Activated CD8-positive, alpha-beta memory T cell treated with anti-CD3 and anti-CD28 coated beads for 4 hours (primary cell): ENCODE data around the gene GPR15LG.
"Not testable (repeated sequence)": the region's sequence is repeated elsewhere in the genome, so short reads cannot be mapped to it uniquely, and the experiment has no call there.

ENCODE experiments used
- DNase-seq, 2 donors: peaks; one replicate each; pipeline ENCODE4 v3.0.0-alpha.2; 2020; ENCODE audit warnings: low read depth in 2 of 2

Gene GPR15LG

GRCh38 chr10:84166620-84167288, 6.8 kb upstream of the GPR15LG start:
- DNase-seq = no peak

- DNase-seq = not testable (repeated sequence)
Measured at GRCh38 chr10:84167289-84167653, 6.3 kb upstream of the GPR15LG start.

- not testable (repeated sequence) for DNase-seq
Measured at GRCh38 chr10:84168382-84168781, 5.2 kb upstream of the GPR15LG start.

DNA sequence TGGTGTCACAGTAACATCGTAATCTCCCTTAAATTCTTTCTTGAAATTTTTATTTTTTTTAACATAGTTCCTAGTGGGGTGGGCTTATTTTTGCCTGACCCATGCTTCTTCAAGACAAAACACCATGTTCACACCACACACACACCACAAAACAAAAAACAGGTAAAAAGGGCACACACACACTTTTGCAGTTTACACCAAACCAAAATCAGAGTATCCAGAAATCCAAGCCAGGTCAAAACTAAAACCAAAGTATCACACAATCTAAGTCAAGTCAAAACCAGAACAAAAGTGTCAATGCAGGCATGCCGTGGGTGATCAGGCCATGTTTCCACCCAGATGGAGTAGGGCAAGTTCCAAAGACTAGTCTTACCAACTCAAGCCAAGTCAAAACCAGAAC, 2.4 kb upstream of the GPR15LG start:
- DNase-seq = not testable (repeated sequence)

- DNase-seq = not testable (repeated sequence)
Measured at GRCh38 chr10:84171700-84172466, 1.7 kb upstream of the GPR15LG start.

DNA sequence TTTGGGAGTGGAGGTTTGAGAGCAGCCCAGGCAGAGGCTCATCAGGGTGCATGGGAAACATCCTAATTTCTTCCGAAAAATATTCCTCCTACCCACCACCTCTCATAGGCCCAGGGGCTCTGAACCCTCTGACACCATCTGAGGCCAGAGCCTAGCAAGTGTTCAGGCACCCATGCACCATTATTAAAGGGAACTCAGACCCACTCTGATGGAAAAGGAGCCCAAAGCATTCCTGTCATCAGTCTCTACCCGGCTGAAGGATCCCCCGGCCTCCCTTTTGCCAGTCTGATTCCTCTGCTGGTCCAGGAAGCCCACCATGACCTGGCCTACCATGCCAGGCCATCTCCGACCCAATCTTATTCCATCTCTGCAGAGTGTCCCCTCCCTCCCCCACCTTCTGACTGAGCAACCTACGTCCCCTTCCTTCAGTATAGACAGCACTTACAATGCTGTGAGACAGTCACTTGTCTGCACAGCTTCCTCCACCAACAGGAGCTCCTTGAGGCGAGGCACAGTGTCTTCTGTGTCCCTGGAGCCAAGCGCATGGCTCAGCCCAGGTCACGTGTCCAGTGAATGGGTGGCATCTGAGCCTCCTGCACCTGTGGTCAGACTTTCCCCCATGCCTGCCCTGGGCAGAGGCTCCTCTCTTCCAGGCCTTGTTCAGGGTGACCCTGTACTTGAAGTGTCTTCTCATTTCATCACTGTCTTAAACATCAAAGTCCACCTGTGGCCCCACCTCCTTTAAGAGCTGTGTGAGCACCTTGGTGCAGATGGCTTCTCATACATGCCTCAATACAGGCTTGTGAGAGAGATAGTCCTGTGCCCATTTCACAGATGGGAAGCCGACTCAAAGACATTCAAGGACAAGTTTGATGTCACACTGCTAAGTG, 889 bp upstream of the GPR15LG start:
- DNase-seq = no peak

DNA sequence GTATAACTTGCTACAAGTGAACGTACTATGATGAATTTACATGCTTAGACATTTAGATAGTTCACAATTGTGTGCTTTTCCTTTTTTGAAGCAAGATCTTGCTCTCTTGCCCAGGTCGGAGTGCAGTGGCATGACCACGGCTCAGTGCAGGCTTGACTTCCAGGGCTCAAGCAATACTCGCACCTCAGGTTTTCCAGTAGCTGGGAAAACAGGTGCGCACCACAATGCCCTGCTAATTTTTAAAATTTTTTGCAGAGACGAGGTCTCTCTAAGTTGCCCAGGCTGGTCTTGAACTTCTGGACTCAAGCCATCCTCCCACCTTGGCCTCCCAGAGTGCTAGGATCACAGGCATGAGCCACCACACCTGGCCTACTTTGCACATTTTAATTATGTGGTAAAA, 1.8 kb downstream of the GPR15LG start:
- no peak for DNase-seq

DNA sequence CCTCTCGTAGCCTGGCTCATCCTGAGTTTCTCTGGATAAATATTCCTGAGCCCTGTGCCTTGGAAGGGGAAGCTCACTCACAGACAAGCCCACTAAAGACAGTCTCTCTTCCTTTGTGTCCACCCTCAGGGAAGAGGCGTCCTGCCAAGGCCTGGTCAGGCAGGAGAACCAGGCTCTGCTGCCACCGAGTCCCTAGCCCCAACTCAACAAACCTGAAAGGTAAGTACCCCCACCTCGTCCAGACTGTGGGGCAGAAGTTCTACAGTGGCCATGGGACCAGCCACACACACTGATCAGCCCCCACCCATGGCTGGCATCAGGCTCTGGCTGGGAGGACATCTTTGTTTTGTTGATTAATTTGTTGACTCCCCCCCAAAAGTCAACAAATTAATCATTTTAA, 2.8 kb downstream of the GPR15LG start:
- DNase-seq = no peak

GRCh38 chr10:84176836-84177474, 3.4 kb downstream of the GPR15LG start:
- no peak for DNase-seq

DNA sequence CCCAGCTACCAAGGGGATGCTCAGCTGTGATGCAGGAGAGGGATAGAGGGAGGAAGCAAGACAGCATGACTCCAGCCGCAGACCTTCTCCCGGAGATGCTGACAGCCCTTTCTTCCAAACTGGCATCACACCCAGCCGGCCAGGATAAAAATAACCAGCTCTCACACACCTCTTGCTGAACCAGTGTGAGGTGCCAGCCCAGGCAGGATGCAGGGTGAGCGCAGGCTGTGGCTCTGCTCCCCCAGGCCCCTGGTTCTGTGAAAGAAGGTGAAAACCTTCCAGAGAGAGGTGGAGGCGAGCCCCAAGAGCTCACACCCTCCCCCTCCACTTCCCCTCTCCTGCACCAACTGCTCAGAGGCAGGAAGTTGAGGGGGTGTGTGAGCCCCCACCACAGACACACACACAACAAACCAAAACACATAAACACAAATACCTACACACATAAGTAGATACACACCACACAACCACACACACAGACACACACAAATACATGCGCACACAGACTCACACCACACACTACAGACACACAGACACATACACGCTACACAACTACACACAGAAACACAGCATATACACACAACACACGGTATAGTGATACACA, 4.0 kb downstream of the GPR15LG start:
- peak; percentile 7 to 24 for DNase-seq

GRCh38 chr10:84178160-84178609, 4.6 kb downstream of the GPR15LG start:
- DNase-seq = no peak

DNA sequence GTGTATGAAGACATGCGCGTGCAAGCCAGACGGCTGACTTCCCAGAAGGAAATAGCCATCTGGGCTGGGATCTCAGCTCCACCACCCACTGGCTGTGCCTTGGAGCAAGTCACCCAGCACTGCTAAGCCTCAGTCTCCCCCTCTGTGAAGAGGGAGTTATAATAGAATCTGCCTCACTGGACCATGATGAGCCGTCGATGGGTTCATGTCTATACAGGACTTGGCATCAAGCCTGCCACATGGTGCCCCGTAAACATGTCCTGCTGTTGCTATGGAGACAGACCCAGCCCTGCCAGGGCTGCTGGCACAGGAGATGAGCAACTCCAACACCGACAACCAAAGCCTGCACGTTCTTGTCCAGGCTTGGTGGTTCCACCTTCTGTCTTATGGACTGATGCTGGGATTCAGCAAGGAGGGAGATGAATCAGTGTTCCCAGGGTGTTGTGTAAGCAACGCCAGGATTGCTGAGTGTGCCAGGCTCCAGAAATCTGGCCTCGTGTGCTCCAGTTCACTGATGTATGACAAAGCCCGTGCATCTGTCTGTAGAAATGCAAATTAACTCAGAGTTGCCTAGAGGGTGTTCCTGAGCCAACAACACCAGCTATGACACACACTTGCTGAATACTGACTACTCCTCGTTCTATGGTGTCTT, 5.6 kb downstream of the GPR15LG start:
- no peak for DNase-seq

DNA sequence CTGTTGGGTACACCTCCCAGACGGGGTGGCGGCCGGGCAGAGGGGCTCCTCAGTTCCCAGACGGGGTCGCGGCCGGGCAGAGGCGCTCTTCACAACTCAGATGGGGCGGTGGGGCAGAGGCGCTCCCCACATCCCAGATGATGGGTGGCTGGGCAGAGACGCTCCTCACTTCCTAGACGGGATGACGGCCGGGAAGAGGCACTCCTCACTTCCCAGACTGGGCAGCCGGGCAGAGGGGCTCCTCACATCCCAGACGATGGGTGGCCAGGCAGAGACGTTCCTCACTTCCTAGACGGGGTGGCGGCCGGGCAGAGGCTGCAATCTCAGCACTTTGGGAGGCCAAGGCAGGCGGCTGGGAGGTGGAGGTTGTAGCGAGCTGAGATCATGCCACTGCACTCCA, 6.8 kb downstream of the GPR15LG start:
- not testable (repeated sequence) for DNase-seq

DNA sequence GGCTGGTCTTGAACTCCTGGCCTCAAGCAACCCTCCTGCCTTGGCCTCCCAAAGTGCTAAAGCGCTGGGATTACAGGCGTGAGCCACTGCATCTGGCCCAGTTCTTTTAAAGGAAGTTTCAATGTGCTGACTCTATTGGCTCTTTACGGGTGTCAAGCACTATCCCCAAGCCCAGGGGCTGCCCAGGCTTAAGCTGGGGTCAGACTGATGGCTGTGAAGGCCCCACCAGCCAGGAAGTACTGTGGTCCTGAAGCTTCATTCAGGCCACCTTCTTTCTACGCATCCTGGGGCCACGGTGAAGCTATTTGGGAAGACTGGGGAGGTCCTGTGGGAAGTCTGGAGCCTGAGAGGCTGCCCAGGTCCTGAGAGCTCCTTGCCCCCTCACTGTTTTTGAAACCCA, 8.0 kb downstream of the GPR15LG start:
- DNase-seq = no peak

GRCh38 chr10:84184517-84184916, 10.9 kb downstream of the GPR15LG start:
- DNase-seq = no peak

DNA sequence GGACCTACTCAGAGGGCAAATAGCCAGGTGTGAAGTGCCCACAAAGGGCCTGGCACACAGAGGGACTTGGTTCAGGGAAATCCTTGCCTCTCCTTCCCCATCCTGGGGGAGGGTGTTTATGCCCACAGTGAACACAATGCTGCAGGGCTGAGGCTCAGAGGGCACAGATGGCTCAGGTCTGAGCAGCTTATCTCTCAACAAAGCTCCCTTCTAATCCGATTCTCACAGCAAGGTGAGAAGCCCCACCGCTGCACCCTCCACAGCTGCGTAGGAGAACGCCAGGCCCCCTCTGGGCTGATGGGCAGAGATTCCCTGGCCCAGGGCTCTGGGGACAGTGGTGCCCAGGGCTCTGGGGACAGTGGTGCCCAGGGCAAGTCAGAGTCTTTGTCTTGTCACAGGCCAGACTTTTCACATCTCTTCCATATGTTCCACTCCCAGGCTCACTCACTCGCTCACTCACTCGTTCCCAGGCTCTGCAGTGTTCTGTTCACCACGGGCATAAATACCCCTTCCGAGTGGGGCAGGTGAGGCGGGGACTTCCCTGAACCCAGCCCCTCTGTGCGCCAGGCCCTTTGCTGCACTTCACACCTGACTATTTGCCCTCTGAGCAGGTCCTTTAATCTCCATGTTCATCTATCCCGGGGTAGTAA, 12.1 kb downstream of the GPR15LG start:
- no peak for DNase-seq

GRCh38 chr10:84188815-84189214, 15.2 kb downstream of the GPR15LG start:
- DNase-seq = no peak

DNA sequence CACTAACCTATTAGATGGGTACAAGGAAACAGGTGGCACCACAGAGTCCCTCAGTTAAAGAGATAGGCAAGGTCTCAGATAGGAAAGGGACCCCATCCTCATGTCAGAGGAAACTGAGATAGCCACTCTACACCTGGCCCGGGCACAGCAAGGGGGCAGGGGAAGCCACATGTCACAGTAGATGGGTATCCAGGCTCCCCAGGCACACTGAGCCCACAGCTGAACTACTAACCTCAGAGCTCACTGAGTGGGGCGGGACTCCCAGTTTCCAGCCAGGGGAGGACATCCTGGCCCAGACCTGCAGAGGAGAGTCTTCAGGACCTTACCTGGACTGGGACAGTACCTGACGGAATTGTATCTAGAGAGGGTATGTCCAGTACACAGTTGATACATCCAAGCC, 17.0 kb downstream of the GPR15LG start:
- DNase-seq = no peak

- no peak for DNase-seq
Measured at GRCh38 chr10:84191106-84191505, 17.5 kb downstream of the GPR15LG start.

DNA sequence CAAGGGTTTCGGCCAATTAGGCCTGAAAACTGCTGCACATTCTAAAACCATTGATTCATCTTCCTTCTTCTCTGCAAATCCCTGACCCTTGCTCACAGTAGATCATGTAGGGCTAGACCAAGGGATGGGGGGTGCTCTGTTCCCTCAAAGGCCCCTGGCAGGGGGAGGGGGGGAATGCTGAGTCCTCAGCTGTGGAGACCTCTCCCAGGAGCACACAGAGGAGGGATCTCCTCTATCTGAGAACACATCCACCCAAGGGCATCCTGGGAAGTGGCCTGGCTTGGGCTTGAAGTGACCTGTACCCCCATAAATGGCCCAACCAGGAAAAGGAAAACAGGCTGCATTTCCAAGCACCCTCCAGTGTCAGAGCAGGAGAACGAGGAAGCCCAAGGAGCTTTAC, 19.7 kb downstream of the GPR15LG start:
- no peak for DNase-seq
